Gastrocnemius medialis (tissue), 4 donors: ENCODE measurements around the gene C4A. TPM values are rescaled to one million over a fixed set of nuclear protein-coding genes. Genes with fewer than 3 reads are reported as not detected.

Experiments
- ATAC-seq, 2 donors: fragments of 150-250 bp; one replicate each; pipeline ENCODE4 v1.9.1; 2016
- DNase-seq, 2 donors: peaks; one replicate each; pipeline ENCODE4 v3.0.0-alpha.2; 2019
- H3K27ac ChIP-seq, 4 donors: fragments of 200-600 bp; sonication (generic); 1 replicate in 1 of 4; 2 replicates in 3 of 4; pipeline ENCODE4 v1.5.1; 2016 to 2018; ENCODE audit warnings: mild to moderate bottlenecking in 2 of 4, moderate library complexity in 1 of 4
- H3K27me3 ChIP-seq, 3 donors: fragments of 200-600 bp; sonication (generic) in 2 of 3; 1 replicate in 1 of 3; 2 replicates in 2 of 3; pipeline versions ENCODE4 v1.5.1 to v1.6.0; 2016 to 2019; ENCODE audit warnings: mild to moderate bottlenecking in 1 of 3, moderate library complexity in 1 of 3
- H3K36me3 ChIP-seq, 2 donors: fragments of 200-600 bp; sonication (generic) in 1 of 2; one replicate each; pipeline ENCODE4 v1.5.1; 2017 to 2018
- H3K4me1 ChIP-seq, 2 donors: fragments of 200-600 bp; sonication (generic) in 1 of 2; one replicate each; pipeline ENCODE4 v1.5.1; 2016 to 2017; ENCODE audit warnings: mild to moderate bottlenecking in 2 of 2
- H3K4me3 ChIP-seq, 4 donors: fragments of 200-600 bp; sonication (generic) in 3 of 4; 1 replicate in 1 of 4; 2 replicates in 3 of 4; pipeline ENCODE4 v1.5.1; 2016 to 2019; ENCODE audit warnings: mild to moderate bottlenecking in 2 of 4
- H3K9me3 ChIP-seq, 3 donors: fragments of 200-600 bp; sonication (generic) in 2 of 3; 1 replicate in 1 of 3; 2 replicates in 2 of 3; pipeline ENCODE4 v1.5.1; 2016 to 2019
- CTCF ChIP-seq, 5 experiments: fragments of 450-650 bp in 3 of 5; fragments of 200-600 bp in 2 of 5; sonication (generic) in 2 of 5; IDR thresholded peaks in 4 of 5; conservative IDR thresholded peaks in 1 of 5; 1 replicate in 4 of 5; 2 replicates in 1 of 5; pipeline ENCODE4 v1.5.1; 2016 to 2019; ENCODE audit warnings: antibody characterized with exemption in 5 of 5, mild to moderate bottlenecking in 3 of 5, moderate library complexity in 3 of 5
- POLR2A ChIP-seq, 2 donors: fragments of 450-650 bp; IDR thresholded peaks; one replicate each; pipeline ENCODE4 v1.6.1; 2017; ENCODE audit warnings: antibody characterized with exemption in 2 of 2, mild to moderate bottlenecking in 2 of 2, moderate library complexity in 2 of 2
- in situ Hi-C, 4 donors: fragments of 200-750 bp; cut with MboI; loops; one replicate each; pipeline versions ENCODE4 v1.15.0 to v1.8.0; 2017; ENCODE audit warnings: low sequenced_read_pairs in 4 of 4
- intact Hi-C: fragments of 100-400 bp; cut with DNase I; formaldehyde crosslinking; loops from one replicate; pipeline ENCODE4 v1.15.1; 2023; ENCODE audit warnings: low total_unique reads
- total RNA-seq, 4 donors: library from RNA; depleted of rRNA; stranded (reverse); fragments of >200 nt; gene quantifications; one replicate each; pipeline versions ENCODE4 v1.1.0 to v1.2.3, GENCODE V29; 2016

The C4A gene
- total RNA-seq, 4 donors from 2014 or later = 4.3 to 7.8 (median 6.2) TPM

- DNase-seq = no peak
- TF ChIP-seq CTCF (IDR thresholded peaks at IDR 0.05 in 4 of 5, conservative IDR thresholded peaks at IDR 0.05 in 1 of 5) (no peak), POLR2A (IDR thresholded peaks at IDR 0.05) (no peak)
- peaks cover 0 to 55% of the 10 kb centered on the region in 2 donors for H3K36me3 ChIP-seq
- intact Hi-C loops = no loop called here
- peaks cover 17 to 19% of the 10 kb centered on the region in 2 donors for H3K4me1 ChIP-seq
- in situ Hi-C loops = loop anchor here (25.0 kb wide), 6 partner anchors 94 to 994 kb away; partner anchors contain the start of genes AGER (in 1 of the 4), AGPAT1 (in 1 of the 4), APOM (in 1 of the 4) and ATF6B (in 1 of the 4)
- no peak overlapping the region for H3K27ac ChIP-seq
- H3K4me3 ChIP-seq = no peak overlapping the region
- ATAC-seq = no peak
- no peaks in the 10 kb centered on the region for H3K9me3 ChIP-seq
- no peaks in the 10 kb centered on the region for H3K27me3 ChIP-seq
These were observed 13.9 kb upstream of the C4A start for GRCh38 chr6:31967926-31968320.

- intact Hi-C loops = no loop called here
- Histone ChIP-seq H3K4me1 (peaks cover 21 to 23% of the 10 kb centered on the region in 2 donors), H3K36me3 (peaks cover 0 to 51% of the 10 kb centered on the region in 2 donors), H3K4me3 (no peak overlapping the region), H3K9me3 (no peaks in the 10 kb centered on the region), H3K27ac (no peak overlapping the region), H3K27me3 (no peaks in the 10 kb centered on the region)
- in situ Hi-C loops = loop anchor here (25.0 kb wide), 6 partner anchors 94 to 994 kb away; partner anchors contain the start of genes AGER (in 1 of the 4), AGPAT1 (in 1 of the 4), APOM (in 1 of the 4) and ATF6B (in 1 of the 4)
- no peak for ATAC-seq
- no peak for DNase-seq
- TF ChIP-seq CTCF (IDR thresholded peaks at IDR 0.05 in 4 of 5, conservative IDR thresholded peaks at IDR 0.05 in 1 of 5) = no peak
- no peak for TF ChIP-seq POLR2A (IDR thresholded peaks at IDR 0.05)
These were observed 13.5 kb upstream of the C4A start for GRCh38 chr6:31968326-31968725.

- H3K27me3 ChIP-seq = no peaks in the 10 kb centered on the region
- in situ Hi-C loops (loop anchor here (25.0 kb wide), 6 partner anchors 93 to 993 kb away; partner anchors contain the start of genes AGER (in 1 of the 4), AGPAT1 (in 1 of the 4), APOM (in 1 of the 4) and ATF6B (in 1 of the 4)), intact Hi-C loops (no loop called here)
- peaks cover 23 to 29% of the 10 kb centered on the region in 2 donors for H3K4me1 ChIP-seq
- DNase-seq (no peak), ATAC-seq (no peak)
- H3K9me3 ChIP-seq = no peaks in the 10 kb centered on the region
- no peak overlapping the region for H3K27ac ChIP-seq
- TF ChIP-seq CTCF (IDR thresholded peaks at IDR 0.05 in 4 of 5, conservative IDR thresholded peaks at IDR 0.05 in 1 of 5) (no peak), POLR2A (IDR thresholded peaks at IDR 0.05) (no peak)
- peaks cover 0 to 44% of the 10 kb centered on the region in 2 donors for H3K36me3 ChIP-seq
- no peak overlapping the region for H3K4me3 ChIP-seq
These were observed 12.8 kb upstream of the C4A start for GRCh38 chr6:31968791-31969711.

- Histone ChIP-seq H3K36me3 (peaks cover 0 to 41% of the 10 kb centered on the region in 2 donors), H3K27me3 (no peaks in the 10 kb centered on the region), H3K4me3 (peak overlapping the region in 2 of 4 donors; percentile 74 to 86), H3K4me1 (peaks cover 23 to 29% of the 10 kb centered on the region in 2 donors), H3K27ac (peak overlapping the region; percentile 90 to 97 (median 92)), H3K9me3 (no peaks in the 10 kb centered on the region)
- no peak for ATAC-seq
- DNase-seq = no peak
- intact Hi-C loops = loop anchor here (10.0 kb wide), 3 partner anchors 205 to 1905 kb away; partner anchors contain the start of genes AGPAT1, CLIC1, POLR1H and PPP1R11
- no peak for TF ChIP-seq POLR2A (IDR thresholded peaks at IDR 0.05)
- no peak for TF ChIP-seq CTCF (IDR thresholded peaks at IDR 0.05 in 4 of 5, conservative IDR thresholded peaks at IDR 0.05 in 1 of 5)
- in situ Hi-C loops = loop anchor here (10.0 to 25.0 kb wide), 7 partner anchors 75 to 992 kb away; partner anchors contain the start of genes AGER (in 1 of the 4), AGPAT1 (in 1 of the 4), APOM (in 1 of the 4) and ATF6B (in 1 of the 4)
These were observed 11.9 kb upstream of the C4A start for GRCh38 chr6:31969712-31970603.
